IMR-90 (cell line): ENCODE measurements around the gene SRPK2. TPM values are rescaled to one million over a fixed set of nuclear protein-coding genes. Genes with fewer than 3 reads are reported as not detected.

Experiments
- ATAC-seq: fragments of 200-7000 bp; cut with Tn5 transposase; 2 replicates; pipeline ENCODE4 v1.9.1; 2020; ENCODE audit warnings: low read depth, mild to moderate bottlenecking, moderate library complexity
- BruUV-seq: library from RNA; stranded (reverse); fragments of 400-500 nt; replicated peaks from 2 replicates; lab custom pipeline; 2021; lab: Mats Ljungman, UMichigan
- CTCF ChIA-PET: fragments of 300-600 bp; formaldehyde crosslinking; extraction: SDS; loops from one replicate; lab custom pipeline; 2021; ENCODE audit warnings: antibody characterized with exemption; lab: Yijun Ruan, JAX
- POLR2A ChIA-PET: fragments of 300-600 bp; sonication (Branson Sonifier 250); formaldehyde crosslinking; loops from one replicate; lab custom pipeline; 2022; ENCODE audit warnings: antibody characterized with exemption; ENCODE audit not compliant: unreplicated experiment; lab: Charles Lee
- DNase-seq: peaks from one replicate; pipeline ENCODE4 v3.0.0; 2013
- H2AFZ ChIP-seq: replicated peaks from 2 replicates; pipeline ENCODE3; 2013; ENCODE audit warnings: low read length, mild to moderate bottlenecking; ENCODE audit not compliant: poor library complexity
- H2AK5ac ChIP-seq: 2 replicates; pipeline ENCODE4 v1.6.1; 2013; ENCODE audit warnings: low read depth, low read length, inconsistent platforms
- H2AK9ac ChIP-seq: replicated peaks from 2 replicates; pipeline ENCODE3; 2013; ENCODE audit warnings: mild to moderate bottlenecking, low read depth, low read length, moderate library complexity; ENCODE audit not compliant: poor library complexity
- H2BK120ac ChIP-seq: 2 replicates; pipeline ENCODE4 v1.6.1; 2013; ENCODE audit warnings: low read depth, low read length, inconsistent platforms
- H2BK15ac ChIP-seq: 3 replicates; pipeline ENCODE4 v1.6.1; 2013; ENCODE audit warnings: low read depth, low read length, inconsistent platforms
- H2BK20ac ChIP-seq: 2 replicates; pipeline ENCODE4 v1.6.1; 2013; ENCODE audit warnings: low read depth, mild to moderate bottlenecking, inconsistent platforms, low read length, moderate library complexity
- H2BK5ac ChIP-seq: 2 replicates; pipeline ENCODE4 v1.6.1; 2013; ENCODE audit warnings: mild to moderate bottlenecking, low read depth, low read length, inconsistent platforms; ENCODE audit not compliant: poor library complexity, severe bottlenecking
- H3K14ac ChIP-seq: replicated peaks from 2 replicates; pipeline ENCODE4 v1.6.1; 2013; ENCODE audit warnings: low read depth, low read length, inconsistent platforms
- H3K18ac ChIP-seq: 2 replicates; pipeline ENCODE4 v1.6.1; 2013; ENCODE audit warnings: low read depth, low read length, control low read depth
- H3K23ac ChIP-seq: 2 replicates; pipeline ENCODE4 v1.6.1; 2013; ENCODE audit warnings: low read depth, low read length, inconsistent platforms
- H3K27ac ChIP-seq: 2 replicates; pipeline ENCODE4 v1.5.1; 2013; ENCODE audit warnings: mild to moderate bottlenecking, control low read depth, low read length; ENCODE audit not compliant: insufficient read depth
- H3K27me3 ChIP-seq: 2 replicates; pipeline ENCODE4 v1.6.1; 2013; ENCODE audit warnings: low read length; ENCODE audit not compliant: control insufficient read depth, insufficient read depth
- H3K36me3 ChIP-seq: 2 replicates; pipeline ENCODE4 v1.6.1; 2013; ENCODE audit warnings: low read length, mixed read lengths; ENCODE audit not compliant: control insufficient read depth, insufficient read depth
- H3K4ac ChIP-seq: 2 replicates; pipeline ENCODE4 v1.6.1; 2013; ENCODE audit warnings: low read depth, low read length, inconsistent platforms
- H3K4me1 ChIP-seq: 2 replicates; pipeline ENCODE4 v1.6.1; 2013; ENCODE audit warnings: low read length, mixed read lengths; ENCODE audit not compliant: control insufficient read depth, insufficient read depth
- H3K4me2 ChIP-seq: 2 replicates; pipeline ENCODE4 v1.6.1; 2013; ENCODE audit warnings: low read depth, mild to moderate bottlenecking, control low read depth, low read length, moderate library complexity
- H3K4me3 ChIP-seq: 2 replicates; pipeline ENCODE4 v1.5.1; 2013; ENCODE audit warnings: low read depth, mild to moderate bottlenecking, control low read depth, low read length, moderate library complexity; ENCODE audit not compliant: insufficient read depth
- H3K56ac ChIP-seq: 2 replicates; pipeline ENCODE4 v1.6.1; 2013; ENCODE audit warnings: low read length, inconsistent platforms; ENCODE audit not compliant: insufficient read depth; ENCODE audit errors: extremely low read depth
- H3K79me1 ChIP-seq, 2 experiments: 2 replicates each; pipeline ENCODE4 v1.6.1; 2013; ENCODE audit warnings: low read length in 2 of 2, inconsistent platforms in 1 of 2, low read depth in 1 of 2
- H3K9ac ChIP-seq: 2 replicates; pipeline ENCODE4 v1.6.1; 2013; ENCODE audit warnings: low read depth, low read length, control low read depth
- H3K9me1 ChIP-seq: 2 replicates; pipeline ENCODE4 v1.6.1; 2013; ENCODE audit warnings: low read length, inconsistent platforms; ENCODE audit not compliant: insufficient read depth
- H3K9me3 ChIP-seq: 2 replicates; pipeline ENCODE4 v1.6.1; 2013; ENCODE audit warnings: low read length; ENCODE audit not compliant: control insufficient read depth, insufficient read depth
- H4K20me1 ChIP-seq: 2 replicates; pipeline ENCODE4 v1.6.1; 2013; ENCODE audit warnings: low read length, inconsistent platforms; ENCODE audit not compliant: insufficient read depth
- H4K5ac ChIP-seq: 2 replicates; pipeline ENCODE4 v1.6.1; 2013; ENCODE audit warnings: mild to moderate bottlenecking, low read depth, low read length, control low read depth
- H4K8ac ChIP-seq, 2 experiments: 2 replicates each; pipeline ENCODE4 v1.6.1; 2013; ENCODE audit warnings: low read depth in 2 of 2, low read length in 2 of 2, control low read depth in 1 of 2, inconsistent platforms in 1 of 2
- H4K91ac ChIP-seq: 2 replicates; pipeline ENCODE4 v1.6.1; 2013; ENCODE audit warnings: low read depth, low read length, inconsistent platforms; ENCODE audit not compliant: insufficient read depth
- BHLHE40 ChIP-seq: fragments of 150-350 bp; IDR thresholded peaks from 2 replicates; pipeline ENCODE4 v1.6.1; 2016; ENCODE audit warnings: mild to moderate bottlenecking, low read depth, low read length
- CEBPB ChIP-seq: IDR thresholded peaks from 2 replicates; pipeline ENCODE4 v1.6.1; 2012; ENCODE audit warnings: low read depth, low read length, improper control_type of control experiment
- CHD1 ChIP-seq: IDR thresholded peaks from 2 replicates; pipeline ENCODE4 v1.6.1; 2012; ENCODE audit warnings: low read depth, low read length, improper control_type of control experiment
- CTCF ChIP-seq: conservative IDR thresholded peaks from 2 replicates; pipeline ENCODE4 v1.5.1; 2012; ENCODE audit warnings: mild to moderate bottlenecking, low read depth, low read length, improper control_type of control experiment
- FOS ChIP-seq: fragments of 150-350 bp; IDR thresholded peaks from 2 replicates; pipeline ENCODE4 v1.6.1; 2016; ENCODE audit warnings: low read depth, low read length
- MAFK ChIP-seq: IDR thresholded peaks from 2 replicates; pipeline ENCODE4 v1.6.1; 2012; ENCODE audit warnings: low read depth, low read length, improper control_type of control experiment
- MAZ ChIP-seq: IDR thresholded peaks from 2 replicates; pipeline ENCODE4 v1.6.1; 2012; ENCODE audit warnings: low read depth, mild to moderate bottlenecking, low read length, improper control_type of control experiment, moderate library complexity, borderline replicate concordance
- MXI1 ChIP-seq: IDR thresholded peaks from 2 replicates; pipeline ENCODE4 v1.6.1; 2012; ENCODE audit warnings: low read depth, mild to moderate bottlenecking, low read length, moderate library complexity, borderline replicate concordance
- NFE2L2 ChIP-seq: fragments of 150-350 bp; IDR thresholded peaks from 2 replicates; pipeline ENCODE4 v1.6.1; 2016; ENCODE audit warnings: low read depth, mild to moderate bottlenecking, low read length
- RAD21 ChIP-seq: IDR thresholded peaks from 2 replicates; pipeline ENCODE4 v1.6.1; 2012; ENCODE audit warnings: low read length, improper control_type of control experiment
- RCOR1 ChIP-seq: IDR thresholded peaks from 2 replicates; pipeline ENCODE4 v1.6.1; 2012; ENCODE audit warnings: mild to moderate bottlenecking, low read length, improper control_type of control experiment; ENCODE audit not compliant: insufficient replicate concordance
- RFX5 ChIP-seq: IDR thresholded peaks from 2 replicates; pipeline ENCODE4 v1.8.0; 2012; ENCODE audit warnings: low read depth, mild to moderate bottlenecking, low read length, moderate library complexity
- USF2 ChIP-seq: fragments of 150-350 bp; IDR thresholded peaks from 2 replicates; pipeline ENCODE4 v1.6.1; 2017; ENCODE audit warnings: mild to moderate bottlenecking, antibody characterized with exemption, low read length, low read depth
- WGBS, 2 experiments: methylation state at CpG; one replicate each; pipeline versions ENCODE4 v1.1.5 to v1.1.7; 2013; ENCODE audit warnings: missing lambda C conversion rate in 2 of 2; ENCODE audit not compliant: insufficient read length in 1 of 2; ENCODE audit errors: extremely low coverage in 2 of 2; 5-methylcytosine and 5-hydroxymethylcytosine counted together
- dilution Hi-C: fragments of 300-500 bp; cut with HindIII; formaldehyde crosslinking; loops from one replicate; pipeline ENCODE4 v1.14.3; 2018; ENCODE audit warnings: low sequenced_read_pairs; ENCODE audit not compliant: unreplicated experiment
- in situ Hi-C: fragments of 300-500 bp; cut with MboI; formaldehyde crosslinking; loops from 3 replicates; pipeline ENCODE4 v1.14.3; 2019; ENCODE audit warnings: low sequenced_read_pairs, inconsistent platforms, mixed read lengths
- intact Hi-C: fragments of 100-400 bp; cut with micrococcal nuclease; formaldehyde crosslinking; loops from 2 replicates; pipeline ENCODE4 v1.10.0; 2022
- polyA plus RNA-seq, 3 experiments: library from polyadenylated mRNA; depleted of rRNA; stranded (reverse); fragments of >200 nt; gene quantifications; 2 replicates each; pipeline ENCODE4 v1.2.3, GENCODE V29; 2012; ENCODE audit warnings: low replicate concordance in 1 of 3
- total RNA-seq: library from RNA; depleted of rRNA; stranded (reverse); fragments of >200 nt; gene quantifications from 2 replicates; pipeline ENCODE4 v1.2.3, GENCODE V29; 2012

SRPK2 gene
- total and polyA plus RNA-seq, 2 of the 4 experiments (the other 2 are of a cell fraction), result 13.2 to 33.0 TPM

GRCh38 chr7:105209870-105210269 is 178.9 kb downstream of the SRPK2 start:
- Histone ChIP-seq H3K9me1 (peaks cover 4% of the 10 kb centered on the region; the same call in 1 of the 2 replicates), H3K4me3 (no peak overlapping the region), H3K79me1 (peaks cover 34 to 64% of the 10 kb centered on the region in 2 experiments), H4K5ac (no peak overlapping the region), H3K4ac (no peak overlapping the region), H3K9me3 (no peaks in the 10 kb centered on the region), H3K27me3 (no peaks in the 10 kb centered on the region), H2AK9ac (no peak overlapping the region), H4K91ac (no peak overlapping the region), H3K14ac (no peak overlapping the region), H2BK20ac (no peak overlapping the region), H2AK5ac (no peak overlapping the region), H3K23ac (no peak overlapping the region), H2BK15ac (no peak overlapping the region), H2BK5ac (no peak overlapping the region), H4K20me1 (peaks cover 63% of the 10 kb centered on the region), H3K18ac (no peak overlapping the region), H2BK120ac (no peak overlapping the region), H3K56ac (no peak overlapping the region), H3K4me1 (no peaks in the 10 kb centered on the region), H2AFZ (no peak overlapping the region), H3K4me2 (no peak overlapping the region), H3K27ac (no peak overlapping the region), H3K9ac (no peak overlapping the region), H4K8ac (no peak overlapping the region), H3K36me3 (no peaks in the 10 kb centered on the region)
- ATAC-seq, result no peak
- no CpG with 5 or more reads among the region's 3 CpGs for WGBS, 2 experiments
- CTCF ChIA-PET, result no interaction called here
- dilution Hi-C loops (no loop called here), intact Hi-C loops (no loop called here), in situ Hi-C loops (no loop called here)
- no TSS peak for BruUV-seq
- no peak for TF ChIP-seq RCOR1
- no peak for TF ChIP-seq BHLHE40
- no peak for TF ChIP-seq CTCF
- no peak for TF ChIP-seq NFE2L2
- no peak for TF ChIP-seq CHD1
- TF ChIP-seq FOS, result no peak
- TF ChIP-seq MAZ, result no peak
- TF ChIP-seq RFX5, result no peak
- no peak for TF ChIP-seq RAD21
- TF ChIP-seq MXI1, result no peak
- TF ChIP-seq USF2, result no peak
- TF ChIP-seq CEBPB, result no peak
- TF ChIP-seq MAFK, result no peak
- DNase-seq, result peak; percentile 20
- POLR2A ChIA-PET, result no interaction called here
